ENCODE measurements around the gene PPP2R3A. TPM values are rescaled to one million over a fixed set of nuclear protein-coding genes. Genes with fewer than 3 reads are reported as not detected.

PPP2R3A gene
- total and polyA plus RNA-seq, 2 of the 4 experiments (the other 2 are of a cell fraction): 11.3 to 37.3 TPM

- Histone ChIP-seq H2AFZ (replicated peaks; ENCODE audit: low read length, poor library complexity) (no peak overlapping the region), H4K20me1 (ENCODE audit: insufficient read depth, low read length) (no peaks in the 10 kb centered on the region), H4K5ac (ENCODE audit: low read depth, low read length) (no peak overlapping the region), H3K27ac (ENCODE audit: insufficient read depth, low read length) (no peak overlapping the region), H3K18ac (ENCODE audit: low read depth, low read length) (no peak overlapping the region), H2AK5ac (ENCODE audit: low read depth, low read length) (no peak overlapping the region), H4K8ac (ENCODE audit: low read depth in 2 of 2, low read length in 2 of 2) (no peak overlapping the region), H3K9ac (ENCODE audit: low read depth, low read length) (no peak overlapping the region), H3K4me3 (ENCODE audit: insufficient read depth, low read depth, low read length) (no peak overlapping the region), H3K14ac (replicated peaks; ENCODE audit: low read depth, low read length) (no peak overlapping the region), H3K36me3 (ENCODE audit: control insufficient read depth, insufficient read depth, low read length) (0 out of 2 replicates have a peak, but pooled peaks cover 2% of the 10 kb centered on the region), H3K4me1 (ENCODE audit: control insufficient read depth, insufficient read depth, low read length) (no peaks in the 10 kb centered on the region), H3K9me3 (ENCODE audit: control insufficient read depth, insufficient read depth, low read length) (no peaks in the 10 kb centered on the region), H3K79me1 (ENCODE audit: low read depth in 1 of 2, low read length in 2 of 2) (peaks cover 14 to 16% of the 10 kb centered on the region in 2 experiments), H2BK15ac (ENCODE audit: low read depth, low read length) (no peak overlapping the region), H2AK9ac (replicated peaks; ENCODE audit: low read depth, low read length, poor library complexity) (no peak overlapping the region), H3K4me2 (ENCODE audit: low read depth, low read length) (no peak overlapping the region), H3K4ac (ENCODE audit: low read depth, low read length) (no peak overlapping the region), H3K56ac (ENCODE audit: extremely low read depth, insufficient read depth, low read length) (no peak overlapping the region), H2BK120ac (ENCODE audit: low read depth, low read length) (no peak overlapping the region), H3K9me1 (ENCODE audit: insufficient read depth, low read length) (0 out of 2 replicates have a peak, but pooled peaks cover 4% of the 10 kb centered on the region), H3K23ac (ENCODE audit: low read depth, low read length) (no peak overlapping the region), H2BK20ac (ENCODE audit: low read depth, low read length) (no peak overlapping the region), H4K91ac (ENCODE audit: insufficient read depth, low read depth, low read length) (no peak overlapping the region), H2BK5ac (ENCODE audit: low read depth, low read length, poor library complexity, severe bottlenecking) (no peak overlapping the region), H3K27me3 (ENCODE audit: control insufficient read depth, insufficient read depth, low read length) (no peaks in the 10 kb centered on the region)
- ChIA-PET CTCF (no interaction called here), POLR2A (ENCODE audit: unreplicated experiment) (no interaction called here)
- ATAC-seq (ENCODE audit: low read depth) (no peak), DNase-seq (no peak)
- intact Hi-C loops (cut with micrococcal nuclease): no loop called here
- no peak for TF ChIP-seq POLR2A (IDR thresholded peaks at IDR 0.05; ENCODE audit: low read depth, low read length)
- TF ChIP-seq CHD1 (IDR thresholded peaks at IDR 0.05; ENCODE audit: low read depth, low read length): no peak
- no peak for TF ChIP-seq SMC3 (IDR thresholded peaks at IDR 0.05; ENCODE audit: low read depth, low read length)
- TF ChIP-seq NFE2L2 (IDR thresholded peaks at IDR 0.05; ENCODE audit: low read depth, low read length): no peak
- no peak for TF ChIP-seq MAZ (IDR thresholded peaks at IDR 0.05; ENCODE audit: borderline replicate concordance, low read depth, low read length)
- TF ChIP-seq CEBPB (IDR thresholded peaks at IDR 0.05; ENCODE audit: low read depth, low read length): no peak
- no peak for TF ChIP-seq RAD21 (IDR thresholded peaks at IDR 0.05; ENCODE audit: low read length)
- no peak for TF ChIP-seq MXI1 (IDR thresholded peaks at IDR 0.05; ENCODE audit: borderline replicate concordance, low read depth, low read length)
- dilution Hi-C loops (cut with HindIII; ENCODE audit: low sequenced_read_pairs, unreplicated experiment): no loop called here
- in situ Hi-C loops (cut with MboI; ENCODE audit: low sequenced_read_pairs): loop anchor here (25.0 kb wide), 2 partner anchors 299 to 1249 kb away; partner anchors contain the start of gene EPHB1
- no TSS peak for BruUV-seq (replicated peaks)
- 100% methylated on average over 1 of the region's 3 CpGs; no CpG with 5 or more reads in 1 of the 2 experiments for WGBS, 2 experiments (ENCODE audit: extremely low coverage in 2 of 2, insufficient read length in 1 of 2)
Measured at GRCh38 chr3:136036306-136036705, 70.8 kb downstream of the PPP2R3A start.
